HG03575 (cell line): ENCODE measurements around the gene ACTR5.

Experiments used
- ATAC-seq: cut with Tn5 transposase; IDR thresholded peaks from one replicate; pipeline ENCODE4 v1.9.1; 2021; ENCODE audit not compliant: unreplicated experiment, insufficient number of reproducible peaks, low FRiP score; ENCODE audit errors: extremely low read depth

The ACTR5 gene

GRCh38 chr20:38748097-38748860, at the start of gene ACTR5:
TSS of gene ACTR5 (plus strand) at chr20:38748460. CDS start at chr20:38748479, 19 bp downstream.
- peak; percentile 37 for ATAC-seq

GRCh38 chr20:38698541-38698940, 49.7 kb upstream of the ACTR5 start:
- no peak for ATAC-seq

GRCh38 chr20:38700141-38700540, 48.1 kb upstream of the ACTR5 start:
- no peak for ATAC-seq

- no peak for ATAC-seq
Measured at GRCh38 chr20:38700926-38701325, 47.3 kb upstream of the ACTR5 start.

GRCh38 chr20:38703526-38703925, 44.7 kb upstream of the ACTR5 start:
- no peak for ATAC-seq

- no peak for ATAC-seq
Measured at GRCh38 chr20:38704136-38704535, 44.1 kb upstream of the ACTR5 start.

GRCh38 chr20:38706509-38706908, 41.8 kb upstream of the ACTR5 start:
- no peak for ATAC-seq

- no peak for ATAC-seq
Measured at GRCh38 chr20:38714308-38714707, 34.0 kb upstream of the ACTR5 start.

- ATAC-seq: no peak
Measured at GRCh38 chr20:38715646-38716045, 32.6 kb upstream of the ACTR5 start.

- no peak for ATAC-seq
Measured at GRCh38 chr20:38722683-38723016, 25.6 kb upstream of the ACTR5 start.

- ATAC-seq: no peak
Measured at GRCh38 chr20:38723017-38723847, 25.0 kb upstream of the ACTR5 start.

- no peak for ATAC-seq
Measured at GRCh38 chr20:38723848-38724625, 24.2 kb upstream of the ACTR5 start, which contains the start of gene SLC32A1. TSS of gene SLC32A1 (plus strand) at chr20:38724486. CDS start at chr20:38724725, 239 bp downstream.

- ATAC-seq: no peak
Measured at GRCh38 chr20:38724626-38725147, 23.6 kb upstream of the ACTR5 start.

GRCh38 chr20:38725148-38725901, 22.9 kb upstream of the ACTR5 start:
- no peak for ATAC-seq

- ATAC-seq: no peak
Measured at GRCh38 chr20:38725931-38726803, 22.1 kb upstream of the ACTR5 start.

GRCh38 chr20:38726804-38727606, 21.3 kb upstream of the ACTR5 start:
- ATAC-seq: no peak

GRCh38 chr20:38727607-38728190, 20.6 kb upstream of the ACTR5 start:
- ATAC-seq: no peak
